ENCODE data around the gene GAGE12H.

GAGE12H gene

DNA sequence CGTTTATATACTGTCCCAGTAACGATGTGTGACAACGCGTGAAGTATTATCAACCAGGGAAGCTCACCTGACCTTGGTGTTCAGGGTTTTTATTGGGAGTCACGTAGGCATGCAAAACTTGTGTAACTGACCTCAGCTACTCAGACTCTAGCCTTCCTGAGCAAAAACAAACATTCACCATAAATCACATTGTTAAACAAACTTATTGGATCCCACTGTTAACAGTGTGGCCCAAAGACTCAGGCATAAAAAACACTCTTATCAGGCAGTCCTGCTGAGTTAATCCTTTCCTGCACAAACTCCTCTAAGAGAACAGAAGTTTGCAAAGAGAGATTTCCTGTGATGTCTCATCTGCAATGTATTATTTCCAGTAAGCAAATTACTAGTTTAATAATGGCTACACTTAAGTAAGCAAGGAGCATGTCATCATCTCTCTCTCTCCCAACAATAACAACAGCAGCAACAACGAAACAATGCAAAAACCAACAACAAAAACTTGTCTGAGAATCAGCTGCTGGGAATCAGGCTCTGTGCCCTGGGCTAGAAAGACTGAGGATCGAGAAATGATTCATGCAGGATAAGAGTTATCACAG, 31.1 kb downstream of the GAGE12H start:
- TF ChIP-seq, protein P1, sequence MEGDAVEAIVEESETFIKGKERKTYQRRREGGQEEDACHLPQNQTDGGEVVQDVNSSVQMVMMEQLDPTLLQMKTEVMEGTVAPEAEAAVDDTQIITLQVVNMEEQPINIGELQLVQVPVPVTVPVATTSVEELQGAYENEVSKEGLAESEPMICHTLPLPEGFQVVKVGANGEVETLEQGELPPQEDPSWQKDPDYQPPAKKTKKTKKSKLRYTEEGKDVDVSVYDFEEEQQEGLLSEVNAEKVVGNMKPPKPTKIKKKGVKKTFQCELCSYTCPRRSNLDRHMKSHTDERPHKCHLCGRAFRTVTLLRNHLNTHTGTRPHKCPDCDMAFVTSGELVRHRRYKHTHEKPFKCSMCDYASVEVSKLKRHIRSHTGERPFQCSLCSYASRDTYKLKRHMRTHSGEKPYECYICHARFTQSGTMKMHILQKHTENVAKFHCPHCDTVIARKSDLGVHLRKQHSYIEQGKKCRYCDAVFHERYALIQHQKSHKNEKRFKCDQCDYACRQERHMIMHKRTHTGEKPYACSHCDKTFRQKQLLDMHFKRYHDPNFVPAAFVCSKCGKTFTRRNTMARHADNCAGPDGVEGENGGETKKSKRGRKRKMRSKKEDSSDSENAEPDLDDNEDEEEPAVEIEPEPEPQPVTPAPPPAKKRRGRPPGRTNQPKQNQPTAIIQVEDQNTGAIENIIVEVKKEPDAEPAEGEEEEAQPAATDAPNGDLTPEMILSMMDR (IDR thresholded peaks at IDR 0.05; ENCODE audit: low read depth, low read length, missing control alignments) = no peak

DNA sequence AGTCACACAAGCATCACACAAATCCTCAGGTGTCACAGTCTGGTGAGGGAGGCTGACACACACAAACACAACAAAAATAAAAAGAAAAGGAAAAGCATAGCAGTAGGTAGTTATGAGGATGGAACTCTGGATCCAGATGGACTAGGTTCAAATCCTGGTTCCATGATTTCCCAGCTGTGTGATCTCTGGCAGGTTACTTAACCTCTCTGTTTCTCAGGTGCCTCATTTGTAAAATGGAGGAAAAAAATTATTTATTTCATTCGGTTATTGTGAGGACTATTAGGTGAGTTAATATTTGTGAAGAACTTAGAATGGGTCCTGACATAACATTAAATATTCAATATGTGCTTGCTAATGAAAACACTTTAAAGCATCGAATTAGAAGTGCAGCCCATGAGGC, 38.8 kb downstream of the GAGE12H start:
- no peak for DNase-seq
- Histone ChIP-seq H3K36me3 (replicated peaks) (no peaks in the 10 kb centered on the region), H3K27ac (no peak overlapping the region), H3K27me3 (replicated peaks) (no peaks in the 10 kb centered on the region), H3K4me3 (ENCODE audit: low read depth, low read length) (no peak overlapping the region)
- TF ChIP-seq, protein P1 (IDR thresholded peaks at IDR 0.05; ENCODE audit: low read depth, low read length, missing control alignments) = no peak
- in situ Hi-C loops (cut with HindIII; ENCODE audit: low pct_ligation_motif_present, low sequenced_read_pairs) = no loop called here

More for the DNA sequence above, 31.1 kb downstream of the GAGE12H start:
- in situ Hi-C loops (cut with HindIII; ENCODE audit: low pct_ligation_motif_present, low sequenced_read_pairs) = no loop called here
- no peak for DNase-seq
- H3K36me3 ChIP-seq (replicated peaks) = no peaks in the 10 kb centered on the region
- no peaks in the 10 kb centered on the region for H3K27me3 ChIP-seq (replicated peaks)
- no peak overlapping the region for H3K27ac ChIP-seq
- H3K4me3 ChIP-seq (ENCODE audit: low read depth, low read length) = no peak overlapping the region

DNA sequence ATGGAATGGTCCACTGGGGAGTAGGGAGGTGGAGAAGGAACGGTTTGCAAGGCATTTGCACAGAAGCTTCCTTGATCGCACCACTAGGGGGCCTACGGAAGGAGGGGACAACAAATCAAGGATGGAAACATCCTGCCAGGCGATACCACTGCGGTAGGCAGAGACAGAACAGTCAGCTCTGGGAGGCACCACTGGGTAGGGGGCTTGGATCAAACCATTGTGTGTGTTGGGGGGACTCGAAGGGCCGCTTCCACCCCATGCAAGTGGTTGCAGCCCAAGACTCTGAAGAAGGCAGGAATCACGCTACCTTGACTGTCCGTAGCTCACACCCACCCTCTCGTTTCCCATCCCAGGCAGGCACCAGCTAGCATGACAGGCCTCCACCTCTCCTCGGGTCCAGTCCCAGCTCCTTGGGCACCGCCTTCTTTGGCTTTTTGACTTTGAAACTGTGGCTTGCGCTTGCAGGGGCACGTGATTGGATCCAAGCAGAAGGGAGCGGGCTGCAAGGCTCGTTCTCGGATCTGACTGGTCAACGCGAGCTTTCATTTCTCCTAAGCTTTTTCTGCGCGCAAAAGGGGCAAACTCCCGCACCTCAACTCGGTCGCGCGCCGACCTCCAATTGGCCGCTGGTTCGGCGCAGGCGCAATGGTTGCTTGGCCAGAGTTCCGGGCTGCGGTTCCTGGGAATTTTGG, 47.5 kb downstream of the GAGE12H start:
- TF ChIP-seq, protein P1 (IDR thresholded peaks at IDR 0.05; ENCODE audit: low read depth, low read length, missing control alignments) = peak; percentile 39
- H3K4me3 ChIP-seq (ENCODE audit: low read depth, low read length) = no peak overlapping the region

More for the DNA sequence above, 47.5 kb downstream of the GAGE12H start:
- Histone ChIP-seq H3K36me3 (replicated peaks) (no peaks in the 10 kb centered on the region), H3K27ac (no peak overlapping the region), H3K27me3 (replicated peaks) (no peaks in the 10 kb centered on the region)
- no peak for DNase-seq
- in situ Hi-C loops (cut with HindIII; ENCODE audit: low pct_ligation_motif_present, low sequenced_read_pairs) = no loop called here
